ENCODE data around the gene OLFM3. TPM values are rescaled to one million over a fixed set of nuclear protein-coding genes. Genes with fewer than 3 reads are reported as not detected.

OLFM3 gene
- total and polyA plus RNA-seq, 2 experiments from 2014 or later: 0.21 to 0.31 TPM

DNA sequence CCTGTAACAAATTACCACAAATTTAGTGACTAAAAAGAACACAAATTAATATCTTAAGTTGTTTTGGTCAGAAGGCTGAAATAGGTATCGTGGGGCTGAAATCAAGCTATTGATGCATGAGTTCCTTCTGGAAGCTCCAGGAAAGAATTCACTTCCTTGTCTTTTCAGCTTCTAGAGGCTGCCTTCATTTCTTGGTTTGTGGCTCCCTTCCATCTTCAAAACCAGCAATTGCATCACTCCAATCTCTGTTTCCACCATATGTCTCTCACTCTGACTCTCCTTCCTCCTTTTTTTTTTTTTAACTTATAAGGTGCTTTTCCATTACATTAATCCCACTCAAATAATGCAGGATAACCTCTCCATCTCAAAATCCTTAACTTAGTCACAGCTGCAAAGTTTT lies 78.4 kb downstream of the OLFM3 start:
- no peak overlapping the region for H2AFZ ChIP-seq
- no peak overlapping the region for H3K4me2 ChIP-seq
- no peaks in the 10 kb centered on the region for H3K27me3 ChIP-seq (ENCODE audit: insufficient read depth)
- Mint-ChIP-seq H3K9me3 (no peaks in the 10 kb centered on the region), H3K27me3 (ENCODE audit: insufficient read depth, low read depth, poor library complexity) (peaks cover 2% of the 10 kb centered on the region), H3K36me3 (ENCODE audit: low read depth) (no peaks in the 10 kb centered on the region), H3K4me1 (no peaks in the 10 kb centered on the region; the same call in 2 of the 3 replicates), H3K27ac (no peak overlapping the region), H3K4me3 (no peak overlapping the region)
- no peak overlapping the region for H3K27ac ChIP-seq (ENCODE audit: low read depth)
- no peak for ATAC-seq
- no peaks in the 10 kb centered on the region for H3K79me2 ChIP-seq (replicated peaks; ENCODE audit: insufficient read depth)
- H3F3A ChIP-seq (replicated peaks; ENCODE audit: low read depth): no peaks in the 10 kb centered on the region
- no peaks in the 10 kb centered on the region for H3K36me3 ChIP-seq (ENCODE audit: insufficient read depth)
- no peaks in the 10 kb centered on the region for H4K20me1 ChIP-seq (replicated peaks; ENCODE audit: insufficient read depth)
- H3K4me3 ChIP-seq: no peak overlapping the region
- TF ChIP-seq, protein P1, sequence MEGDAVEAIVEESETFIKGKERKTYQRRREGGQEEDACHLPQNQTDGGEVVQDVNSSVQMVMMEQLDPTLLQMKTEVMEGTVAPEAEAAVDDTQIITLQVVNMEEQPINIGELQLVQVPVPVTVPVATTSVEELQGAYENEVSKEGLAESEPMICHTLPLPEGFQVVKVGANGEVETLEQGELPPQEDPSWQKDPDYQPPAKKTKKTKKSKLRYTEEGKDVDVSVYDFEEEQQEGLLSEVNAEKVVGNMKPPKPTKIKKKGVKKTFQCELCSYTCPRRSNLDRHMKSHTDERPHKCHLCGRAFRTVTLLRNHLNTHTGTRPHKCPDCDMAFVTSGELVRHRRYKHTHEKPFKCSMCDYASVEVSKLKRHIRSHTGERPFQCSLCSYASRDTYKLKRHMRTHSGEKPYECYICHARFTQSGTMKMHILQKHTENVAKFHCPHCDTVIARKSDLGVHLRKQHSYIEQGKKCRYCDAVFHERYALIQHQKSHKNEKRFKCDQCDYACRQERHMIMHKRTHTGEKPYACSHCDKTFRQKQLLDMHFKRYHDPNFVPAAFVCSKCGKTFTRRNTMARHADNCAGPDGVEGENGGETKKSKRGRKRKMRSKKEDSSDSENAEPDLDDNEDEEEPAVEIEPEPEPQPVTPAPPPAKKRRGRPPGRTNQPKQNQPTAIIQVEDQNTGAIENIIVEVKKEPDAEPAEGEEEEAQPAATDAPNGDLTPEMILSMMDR (conservative IDR thresholded peaks at IDR 0.05; ENCODE audit: low read depth in 2 of 2): no peak
- TF ChIP-seq ZNF331 (CRISPR knock-in tag; IDR thresholded peaks at IDR 0.05; ENCODE audit: low read depth) (no peak), CREB1 (CRISPR knock-in tag; IDR thresholded peaks at IDR 0.05; ENCODE audit: low read depth) (no peak), EZH2 (IDR thresholded peaks at IDR 0.05; ENCODE audit: low read depth, unreplicated experiment) (no peak), ZNF114 (CRISPR knock-in tag; IDR thresholded peaks at IDR 0.05) (no peak), EZH2phosphoT487 (IDR thresholded peaks at IDR 0.05; ENCODE audit: unreplicated experiment) (no peak), JUNB (IDR thresholded peaks at IDR 0.05; ENCODE audit: unreplicated experiment) (no peak)
- TF ChIP-seq, protein P2, sequence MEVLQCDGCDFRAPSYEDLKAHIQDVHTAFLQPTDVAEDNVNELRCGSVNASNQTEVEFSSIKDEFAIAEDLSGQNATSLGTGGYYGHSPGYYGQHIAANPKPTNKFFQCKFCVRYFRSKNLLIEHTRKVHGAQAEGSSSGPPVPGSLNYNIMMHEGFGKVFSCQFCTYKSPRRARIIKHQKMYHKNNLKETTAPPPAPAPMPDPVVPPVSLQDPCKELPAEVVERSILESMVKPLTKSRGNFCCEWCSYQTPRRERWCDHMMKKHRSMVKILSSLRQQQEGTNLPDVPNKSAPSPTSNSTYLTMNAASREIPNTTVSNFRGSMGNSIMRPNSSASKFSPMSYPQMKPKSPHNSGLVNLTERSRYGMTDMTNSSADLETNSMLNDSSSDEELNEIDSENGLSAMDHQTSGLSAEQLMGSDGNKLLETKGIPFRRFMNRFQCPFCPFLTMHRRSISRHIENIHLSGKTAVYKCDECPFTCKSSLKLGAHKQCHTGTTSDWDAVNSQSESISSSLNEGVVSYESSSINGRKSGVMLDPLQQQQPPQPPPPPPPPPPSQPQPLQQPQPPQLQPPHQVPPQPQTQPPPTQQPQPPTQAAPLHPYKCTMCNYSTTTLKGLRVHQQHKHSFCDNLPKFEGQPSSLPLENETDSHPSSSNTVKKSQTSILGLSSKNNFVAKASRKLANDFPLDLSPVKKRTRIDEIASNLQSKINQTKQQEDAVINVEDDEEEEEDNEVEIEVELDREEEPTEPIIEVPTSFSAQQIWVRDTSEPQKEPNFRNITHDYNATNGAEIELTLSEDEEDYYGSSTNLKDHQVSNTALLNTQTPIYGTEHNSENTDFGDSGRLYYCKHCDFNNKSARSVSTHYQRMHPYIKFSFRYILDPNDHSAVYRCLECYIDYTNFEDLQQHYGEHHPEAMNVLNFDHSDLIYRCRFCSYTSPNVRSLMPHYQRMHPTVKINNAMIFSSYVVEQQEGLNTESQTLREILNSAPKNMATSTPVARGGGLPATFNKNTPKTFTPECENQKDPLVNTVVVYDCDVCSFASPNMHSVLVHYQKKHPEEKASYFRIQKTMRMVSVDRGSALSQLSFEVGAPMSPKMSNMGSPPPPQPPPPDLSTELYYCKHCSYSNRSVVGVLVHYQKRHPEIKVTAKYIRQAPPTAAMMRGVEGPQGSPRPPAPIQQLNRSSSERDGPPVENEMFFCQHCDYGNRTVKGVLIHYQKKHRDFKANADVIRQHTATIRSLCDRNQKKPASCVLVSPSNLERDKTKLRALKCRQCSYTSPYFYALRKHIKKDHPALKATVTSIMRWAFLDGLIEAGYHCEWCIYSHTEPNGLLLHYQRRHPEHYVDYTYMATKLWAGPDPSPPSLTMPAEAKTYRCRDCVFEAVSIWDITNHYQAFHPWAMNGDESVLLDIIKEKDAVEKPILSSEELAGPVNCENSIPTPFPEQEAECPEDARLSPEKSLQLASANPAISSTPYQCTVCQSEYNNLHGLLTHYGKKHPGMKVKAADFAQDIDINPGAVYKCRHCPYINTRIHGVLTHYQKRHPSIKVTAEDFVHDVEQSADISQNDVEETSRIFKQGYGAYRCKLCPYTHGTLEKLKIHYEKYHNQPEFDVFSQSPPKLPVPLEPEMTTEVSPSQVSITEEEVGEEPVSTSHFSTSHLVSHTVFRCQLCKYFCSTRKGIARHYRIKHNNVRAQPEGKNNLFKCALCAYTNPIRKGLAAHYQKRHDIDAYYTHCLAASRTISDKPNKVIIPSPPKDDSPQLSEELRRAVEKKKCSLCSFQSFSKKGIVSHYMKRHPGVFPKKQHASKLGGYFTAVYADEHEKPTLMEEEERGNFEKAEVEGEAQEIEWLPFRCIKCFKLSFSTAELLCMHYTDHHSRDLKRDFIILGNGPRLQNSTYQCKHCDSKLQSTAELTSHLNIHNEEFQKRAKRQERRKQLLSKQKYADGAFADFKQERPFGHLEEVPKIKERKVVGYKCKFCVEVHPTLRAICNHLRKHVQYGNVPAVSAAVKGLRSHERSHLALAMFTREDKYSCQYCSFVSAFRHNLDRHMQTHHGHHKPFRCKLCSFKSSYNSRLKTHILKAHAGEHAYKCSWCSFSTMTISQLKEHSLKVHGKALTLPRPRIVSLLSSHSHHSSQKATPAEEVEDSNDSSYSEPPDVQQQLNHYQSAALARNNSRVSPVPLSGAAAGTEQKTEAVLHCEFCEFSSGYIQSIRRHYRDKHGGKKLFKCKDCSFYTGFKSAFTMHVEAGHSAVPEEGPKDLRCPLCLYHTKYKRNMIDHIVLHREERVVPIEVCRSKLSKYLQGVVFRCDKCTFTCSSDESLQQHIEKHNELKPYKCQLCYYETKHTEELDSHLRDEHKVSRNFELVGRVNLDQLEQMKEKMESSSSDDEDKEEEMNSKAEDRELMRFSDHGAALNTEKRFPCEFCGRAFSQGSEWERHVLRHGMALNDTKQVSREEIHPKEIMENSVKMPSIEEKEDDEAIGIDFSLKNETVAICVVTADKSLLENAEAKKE (CRISPR knock-in tag; IDR thresholded peaks at IDR 0.05): no peak
- TF ChIP-seq, protein P3, sequence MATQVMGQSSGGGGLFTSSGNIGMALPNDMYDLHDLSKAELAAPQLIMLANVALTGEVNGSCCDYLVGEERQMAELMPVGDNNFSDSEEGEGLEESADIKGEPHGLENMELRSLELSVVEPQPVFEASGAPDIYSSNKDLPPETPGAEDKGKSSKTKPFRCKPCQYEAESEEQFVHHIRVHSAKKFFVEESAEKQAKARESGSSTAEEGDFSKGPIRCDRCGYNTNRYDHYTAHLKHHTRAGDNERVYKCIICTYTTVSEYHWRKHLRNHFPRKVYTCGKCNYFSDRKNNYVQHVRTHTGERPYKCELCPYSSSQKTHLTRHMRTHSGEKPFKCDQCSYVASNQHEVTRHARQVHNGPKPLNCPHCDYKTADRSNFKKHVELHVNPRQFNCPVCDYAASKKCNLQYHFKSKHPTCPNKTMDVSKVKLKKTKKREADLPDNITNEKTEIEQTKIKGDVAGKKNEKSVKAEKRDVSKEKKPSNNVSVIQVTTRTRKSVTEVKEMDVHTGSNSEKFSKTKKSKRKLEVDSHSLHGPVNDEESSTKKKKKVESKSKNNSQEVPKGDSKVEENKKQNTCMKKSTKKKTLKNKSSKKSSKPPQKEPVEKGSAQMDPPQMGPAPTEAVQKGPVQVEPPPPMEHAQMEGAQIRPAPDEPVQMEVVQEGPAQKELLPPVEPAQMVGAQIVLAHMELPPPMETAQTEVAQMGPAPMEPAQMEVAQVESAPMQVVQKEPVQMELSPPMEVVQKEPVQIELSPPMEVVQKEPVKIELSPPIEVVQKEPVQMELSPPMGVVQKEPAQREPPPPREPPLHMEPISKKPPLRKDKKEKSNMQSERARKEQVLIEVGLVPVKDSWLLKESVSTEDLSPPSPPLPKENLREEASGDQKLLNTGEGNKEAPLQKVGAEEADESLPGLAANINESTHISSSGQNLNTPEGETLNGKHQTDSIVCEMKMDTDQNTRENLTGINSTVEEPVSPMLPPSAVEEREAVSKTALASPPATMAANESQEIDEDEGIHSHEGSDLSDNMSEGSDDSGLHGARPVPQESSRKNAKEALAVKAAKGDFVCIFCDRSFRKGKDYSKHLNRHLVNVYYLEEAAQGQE (IDR thresholded peaks at IDR 0.05; ENCODE audit: unreplicated experiment): no peak
- TF ChIP-seq, protein P4, sequence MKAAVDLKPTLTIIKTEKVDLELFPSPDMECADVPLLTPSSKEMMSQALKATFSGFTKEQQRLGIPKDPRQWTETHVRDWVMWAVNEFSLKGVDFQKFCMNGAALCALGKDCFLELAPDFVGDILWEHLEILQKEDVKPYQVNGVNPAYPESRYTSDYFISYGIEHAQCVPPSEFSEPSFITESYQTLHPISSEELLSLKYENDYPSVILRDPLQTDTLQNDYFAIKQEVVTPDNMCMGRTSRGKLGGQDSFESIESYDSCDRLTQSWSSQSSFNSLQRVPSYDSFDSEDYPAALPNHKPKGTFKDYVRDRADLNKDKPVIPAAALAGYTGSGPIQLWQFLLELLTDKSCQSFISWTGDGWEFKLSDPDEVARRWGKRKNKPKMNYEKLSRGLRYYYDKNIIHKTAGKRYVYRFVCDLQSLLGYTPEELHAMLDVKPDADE (IDR thresholded peaks at IDR 0.05): no peak
- no peak for DNase-seq (ENCODE audit: low spot score)
- no peaks in the 10 kb centered on the region for H3K9me2 ChIP-seq (ENCODE audit: insufficient read depth)
- no peaks in the 10 kb centered on the region for H3K4me1 ChIP-seq (ENCODE audit: insufficient read depth)
